Sigmoid colon (tissue), 7 donors: ENCODE data around the gene TUBGCP6. TPM values are rescaled to one million over a fixed set of nuclear protein-coding genes. Genes with fewer than 3 reads are reported as not detected.

Experiments
- DNase-seq: peaks from one replicate; pipeline ENCODE4 v3.0.0-alpha.2; 2019
- H3K27ac ChIP-seq, 4 donors: fragments of 200-600 bp; sonication (generic); one replicate each; pipeline ENCODE4 v1.5.1; 2016 to 2019; ENCODE audit warnings: mild to moderate bottlenecking in 1 of 4
- H3K27me3 ChIP-seq, 3 donors: fragments of 200-600 bp; sonication (generic); one replicate each; pipeline ENCODE4 v1.5.1; 2019; ENCODE audit warnings: mild to moderate bottlenecking in 1 of 3
- H3K36me3 ChIP-seq, 4 donors: fragments of 200-600 bp; sonication (generic); one replicate each; pipeline ENCODE4 v1.5.1; 2016 to 2019
- H3K4me1 ChIP-seq, 4 donors: fragments of 200-600 bp; sonication (generic); one replicate each; pipeline ENCODE4 v1.5.1; 2017 to 2019
- H3K4me3 ChIP-seq, 4 donors: fragments of 200-600 bp; sonication (generic); one replicate each; pipeline ENCODE4 v1.5.1; 2017 to 2019; ENCODE audit warnings: mild to moderate bottlenecking in 2 of 4, moderate library complexity in 1 of 4
- H3K9me3 ChIP-seq, 4 donors: fragments of 200-600 bp in 3 of 4; sonication (generic) in 3 of 4; one replicate each; pipeline versions ENCODE4 v1.5.1 to v1.6.1; 2013 to 2019
- EP300 ChIP-seq, 4 donors: sonication (generic); formaldehyde crosslinking; IDR thresholded peaks; one replicate each; pipeline ENCODE4 v1.6.1; 2017; ENCODE audit warnings: antibody characterized with exemption in 4 of 4
- WGBS, 2 donors: extraction: QIAGEN DNeasy Blood & Tissue Kit; methylation state at CpG; one replicate each; pipeline ENCODE4 v1.1.7; 2013; 5-methylcytosine and 5-hydroxymethylcytosine counted together
- intact Hi-C: fragments of 100-400 bp; cut with DNase I; formaldehyde crosslinking; loops from one replicate; pipeline ENCODE4 v1.15.1; 2023
- polyA plus RNA-seq, 3 donors: library from polyadenylated mRNA; stranded (reverse); fragments of 200-250 nt; gene quantifications; one replicate each; pipeline ENCODE4 v1.2.3, GENCODE V29; 2013
- total RNA-seq, 4 donors: library from RNA; depleted of rRNA; stranded (reverse); fragments of >200 nt; gene quantifications; one replicate each; pipeline ENCODE4 v1.1.0, GENCODE V29; 2016
- TF ChIP-seq, protein P1 (sequence below), 4 experiments: fragments of 450-650 bp in 3 of 4; fragments of 200-600 bp in 1 of 4; IDR thresholded peaks; one replicate each; pipeline ENCODE4 v1.5.1; 2016 to 2019; ENCODE audit warnings: antibody characterized with exemption in 4 of 4, mild to moderate bottlenecking in 3 of 4, moderate library complexity in 2 of 4
- donor health status: healthy with polysubstance abuse.
- donor health status: Bipolar disorder and iron deficiency.
- donor health status: healthy.

TUBGCP6 gene
- total and polyA plus RNA-seq, 7 donors: 4.6 to 67.0 (median 26.4) TPM

DNA sequence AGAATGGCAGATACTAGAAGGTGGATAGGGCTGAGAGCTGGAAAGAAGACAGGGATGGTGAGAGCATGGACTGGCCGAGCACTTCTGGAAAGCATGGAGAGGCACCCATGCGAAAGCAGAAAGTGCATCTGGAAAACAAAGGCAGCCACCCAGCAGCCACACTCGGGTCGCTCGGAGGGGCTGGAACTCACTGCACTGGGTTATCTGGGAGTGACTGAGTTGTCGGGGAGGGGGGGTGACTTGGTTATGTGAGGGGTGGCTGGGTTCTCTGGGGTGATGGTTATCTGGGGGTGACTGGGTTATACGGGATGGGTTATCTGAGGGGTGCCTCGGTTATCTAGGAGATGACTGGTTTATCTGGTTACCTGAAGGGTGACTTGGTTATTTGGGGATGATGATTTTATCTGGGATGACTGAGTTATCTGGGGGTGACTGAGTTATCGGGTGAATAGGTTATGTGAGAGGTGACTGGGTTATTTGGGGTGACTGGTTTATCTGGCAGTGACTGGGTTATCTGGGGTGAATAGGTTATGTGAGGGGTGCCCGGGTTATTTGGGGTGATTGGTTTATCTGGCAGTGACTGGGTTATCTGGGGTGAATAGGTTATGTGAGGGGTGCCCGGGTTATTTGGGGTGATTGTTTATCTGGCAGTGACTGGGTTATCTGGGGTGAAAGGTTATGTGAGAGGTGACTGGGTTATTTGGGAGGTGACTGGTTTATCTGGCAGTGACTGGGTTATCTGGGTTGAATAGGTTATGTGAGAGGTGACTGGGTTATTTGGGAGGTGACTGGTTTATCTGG lies 76.9 kb downstream of the TUBGCP6 start:
- TF ChIP-seq EP300 (IDR thresholded peaks at IDR 0.05): no peak
- TF ChIP-seq, protein P1, sequence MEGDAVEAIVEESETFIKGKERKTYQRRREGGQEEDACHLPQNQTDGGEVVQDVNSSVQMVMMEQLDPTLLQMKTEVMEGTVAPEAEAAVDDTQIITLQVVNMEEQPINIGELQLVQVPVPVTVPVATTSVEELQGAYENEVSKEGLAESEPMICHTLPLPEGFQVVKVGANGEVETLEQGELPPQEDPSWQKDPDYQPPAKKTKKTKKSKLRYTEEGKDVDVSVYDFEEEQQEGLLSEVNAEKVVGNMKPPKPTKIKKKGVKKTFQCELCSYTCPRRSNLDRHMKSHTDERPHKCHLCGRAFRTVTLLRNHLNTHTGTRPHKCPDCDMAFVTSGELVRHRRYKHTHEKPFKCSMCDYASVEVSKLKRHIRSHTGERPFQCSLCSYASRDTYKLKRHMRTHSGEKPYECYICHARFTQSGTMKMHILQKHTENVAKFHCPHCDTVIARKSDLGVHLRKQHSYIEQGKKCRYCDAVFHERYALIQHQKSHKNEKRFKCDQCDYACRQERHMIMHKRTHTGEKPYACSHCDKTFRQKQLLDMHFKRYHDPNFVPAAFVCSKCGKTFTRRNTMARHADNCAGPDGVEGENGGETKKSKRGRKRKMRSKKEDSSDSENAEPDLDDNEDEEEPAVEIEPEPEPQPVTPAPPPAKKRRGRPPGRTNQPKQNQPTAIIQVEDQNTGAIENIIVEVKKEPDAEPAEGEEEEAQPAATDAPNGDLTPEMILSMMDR (IDR thresholded peaks at IDR 0.05): no peak
- no peaks in the 10 kb centered on the region for H3K36me3 ChIP-seq
- H3K27me3 ChIP-seq: peaks cover 17 to 36% (median 24%) of the 10 kb centered on the region in 3 donors
- no peaks in the 10 kb centered on the region for H3K9me3 ChIP-seq
- H3K4me1 ChIP-seq: peaks cover 0 to 16% (median 14%) of the 10 kb centered on the region in 4 donors
- DNase-seq: peak; percentile 36
- 45 to 66% methylated on average over 11 of the region's 11 CpGs for WGBS, 2 donors
- intact Hi-C loops: no loop called here
- H3K27ac ChIP-seq: no peak overlapping the region
- H3K4me3 ChIP-seq: no peak overlapping the region

Other genes with a start within 250 kb of the TUBGCP6 start
- not detected for gene IL17REL, start 232.3 kb downstream of the TUBGCP6 start, total RNA-seq
- 1 to 10 TPM in 1 of 3 donors, not detected in 2; 1.6 TPM for gene IL17REL, start 232.3 kb downstream of the TUBGCP6 start, polyA plus RNA-seq
- not detected for gene TTLL8, start 186.7 kb downstream of the TUBGCP6 start, total RNA-seq
- gene TTLL8, start 186.7 kb downstream of the TUBGCP6 start, polyA plus RNA-seq: not detected
- gene MLC1, start 159.6 kb downstream of the TUBGCP6 start, total RNA-seq: under 1 TPM in 2 of 4 donors, not detected in 2; 0.14 to 0.16 TPM
- gene MLC1, start 159.6 kb downstream of the TUBGCP6 start, polyA plus RNA-seq: under 1 TPM in 1 of 3 donors, not detected in 2; 0.23 TPM
- 1 to 10 TPM in 3 of 4 donors, under 1 TPM in 1; 0.82 to 5.6 (median 2.6) TPM for gene MOV10L1, start 155.0 kb downstream of the TUBGCP6 start, total RNA-seq
- under 1 TPM in 1 of 3 donors, not detected in 2; 0.47 TPM for gene MOV10L1, start 155.0 kb downstream of the TUBGCP6 start, polyA plus RNA-seq
- gene PANX2, start 74.3 kb downstream of the TUBGCP6 start, total RNA-seq: 1 to 10 TPM in 1 of 4 donors, under 1 TPM in 2, not detected in 1; 0.27 to 3.0 (median 0.36) TPM
- under 1 TPM in 2 of 3 donors, not detected in 1; 0.17 to 0.60 TPM for gene PANX2, start 74.3 kb downstream of the TUBGCP6 start, polyA plus RNA-seq
- gene TRABD, start 59.1 kb downstream of the TUBGCP6 start, total RNA-seq: 10 to 100 TPM; 14.2 to 21.4 (median 18.2) TPM
- gene TRABD, start 59.1 kb downstream of the TUBGCP6 start, polyA plus RNA-seq: 10 to 100 TPM; 24.6 to 88.1 (median 31.7) TPM
- gene SELENOO, start 44.0 kb downstream of the TUBGCP6 start, total RNA-seq: 10 to 100 TPM; 17.5 to 30.2 (median 22.3) TPM
- gene SELENOO, start 44.0 kb downstream of the TUBGCP6 start, polyA plus RNA-seq: 10 to 100 TPM; 10.2 to 26.5 (median 15.7) TPM
- 10 to 100 TPM in 3 of 4 donors, 1 to 10 TPM in 1; 7.2 to 47.4 (median 14.9) TPM for gene HDAC10, start 6.2 kb upstream of the TUBGCP6 start, total RNA-seq
- 10 to 100 TPM in 2 of 3 donors, 1 to 10 TPM in 1; 8.8 to 45.9 (median 12.0) TPM for gene HDAC10, start 6.2 kb upstream of the TUBGCP6 start, polyA plus RNA-seq
- 1 to 10 TPM; 2.5 to 10.0 (median 6.7) TPM for gene MAPK12, start 16.7 kb upstream of the TUBGCP6 start, total RNA-seq
- 1 to 10 TPM in 2 of 3 donors, under 1 TPM in 1; 0.60 to 6.0 (median 2.1) TPM for gene MAPK12, start 16.7 kb upstream of the TUBGCP6 start, polyA plus RNA-seq
- gene MAPK11, start 25.4 kb upstream of the TUBGCP6 start, total RNA-seq: 1 to 10 TPM in 3 of 4 donors, under 1 TPM in 1; 0.82 to 6.6 (median 4.5) TPM
- 1 to 10 TPM in 2 of 3 donors, under 1 TPM in 1; 0.23 to 7.3 (median 1.2) TPM for gene MAPK11, start 25.4 kb upstream of the TUBGCP6 start, polyA plus RNA-seq
- 100 to 1,000 TPM in 1 of 4 donors, 10 to 100 TPM in 3; 60.4 to 150 (median 68.7) TPM for gene PLXNB2, start 62.6 kb upstream of the TUBGCP6 start, total RNA-seq
- gene PLXNB2, start 62.6 kb upstream of the TUBGCP6 start, polyA plus RNA-seq: 100 to 1,000 TPM in 1 of 3 donors, 10 to 100 TPM in 2; 18.6 to 142 (median 35.8) TPM
- 1 to 10 TPM; 2.1 to 7.2 (median 2.8) TPM for gene DENND6B, start 82.0 kb upstream of the TUBGCP6 start, total RNA-seq
- 1 to 10 TPM in 2 of 3 donors, under 1 TPM in 1; 0.69 to 4.4 (median 1.2) TPM for gene DENND6B, start 82.0 kb upstream of the TUBGCP6 start, polyA plus RNA-seq
- 10 to 100 TPM; 29.0 to 64.5 (median 43.9) TPM for gene PPP6R2, start 98.3 kb upstream of the TUBGCP6 start, total RNA-seq
- gene PPP6R2, start 98.3 kb upstream of the TUBGCP6 start, polyA plus RNA-seq: 10 to 100 TPM; 15.0 to 57.5 (median 22.4) TPM
- gene SBF1, start 230.0 kb upstream of the TUBGCP6 start, total RNA-seq: 10 to 100 TPM; 23.2 to 53.7 (median 32.3) TPM
- 10 to 100 TPM; 13.8 to 67.3 (median 17.3) TPM for gene SBF1, start 230.0 kb upstream of the TUBGCP6 start, polyA plus RNA-seq
- not detected for gene ADM2, start 236.5 kb upstream of the TUBGCP6 start, total RNA-seq
- 1 to 10 TPM; 1.2 to 8.6 (median 3.2) TPM for gene ADM2, start 236.5 kb upstream of the TUBGCP6 start, polyA plus RNA-seq
- gene MIOX, start 241.8 kb upstream of the TUBGCP6 start, total RNA-seq: not detected
- under 1 TPM in 1 of 3 donors, not detected in 2; 0.20 TPM for gene MIOX, start 241.8 kb upstream of the TUBGCP6 start, polyA plus RNA-seq